ENCODE data around the gene ZNF197. TPM values are rescaled to one million over a fixed set of nuclear protein-coding genes. Genes with fewer than 3 reads are reported as not detected.

ZNF197 gene
- total RNA-seq, 2 experiments from 2014 or later = 3.2 to 3.5 TPM

- DNase-seq (no peak), ATAC-seq (ENCODE audit: poor library complexity) (no peak)
- no peak for TF ChIP-seq CTCF (IDR thresholded peaks at IDR 0.05)
- H3K9me3 ChIP-seq (ENCODE audit: control insufficient read depth in 1 of 2, insufficient read depth in 1 of 2, low read length in 2 of 2) = peaks cover 23 to 41% of the 10 kb centered on the region in 2 experiments
- no peak overlapping the region for H3K4me3 Mint-ChIP-seq
- no peaks in the 10 kb centered on the region for H3K27me3 Mint-ChIP-seq
- H3K36me3 Mint-ChIP-seq (ENCODE audit: low read depth) = peaks cover 81% of the 10 kb centered on the region
- H3K4me1 Mint-ChIP-seq (ENCODE audit: low read depth) = no peaks in the 10 kb centered on the region
- POLR2A ChIA-PET = no interaction called here
- peaks cover 21% of the 10 kb centered on the region for H3K9me3 Mint-ChIP-seq
- no peak overlapping the region for H3K27ac Mint-ChIP-seq
- no peaks in the 10 kb centered on the region for H3K4me1 ChIP-seq (ENCODE audit: insufficient read depth, low read length)
- H3K4me3 ChIP-seq (ENCODE audit: low read length) = no peak overlapping the region
- CTCF ChIA-PET = no interaction called here
- H3K27ac ChIP-seq (ENCODE audit: low read depth in 1 of 2, low read length in 2 of 2) = no peak overlapping the region
- no peaks in the 10 kb centered on the region for H3K27me3 ChIP-seq (ENCODE audit: control insufficient read depth in 1 of 2, insufficient read depth in 2 of 2, low read length in 2 of 2)
- H3K36me3 ChIP-seq (ENCODE audit: insufficient read depth, low read length) = peaks cover 19% of the 10 kb centered on the region
- intact Hi-C loops (cut with DNase I, micrococcal nuclease) = no loop called here
These were observed 36.4 kb downstream of the ZNF197 start for GRCh38 chr3:44661189-44661588.

GRCh38 chr3:44665173-44665572, 40.3 kb downstream of the ZNF197 start:
- H3K4me1 ChIP-seq (ENCODE audit: insufficient read depth, low read length) = no peaks in the 10 kb centered on the region
- Mint-ChIP-seq H3K4me3 (no peak overlapping the region), H3K27me3 (no peaks in the 10 kb centered on the region), H3K27ac (no peak overlapping the region), H3K36me3 (ENCODE audit: low read depth) (peaks cover 48% of the 10 kb centered on the region), H3K9me3 (peaks cover 15% of the 10 kb centered on the region), H3K4me1 (ENCODE audit: low read depth) (no peaks in the 10 kb centered on the region)
- ATAC-seq (ENCODE audit: poor library complexity) = no peak
- peaks cover 16 to 18% of the 10 kb centered on the region in 2 experiments for H3K9me3 ChIP-seq (ENCODE audit: control insufficient read depth in 1 of 2, insufficient read depth in 1 of 2, low read length in 2 of 2)
- no peak for TF ChIP-seq CTCF (IDR thresholded peaks at IDR 0.05)
- intact Hi-C loops (cut with DNase I, micrococcal nuclease) = no loop called here
- peaks cover 0 to under 1% of the 10 kb centered on the region in 2 experiments for H3K27me3 ChIP-seq (ENCODE audit: control insufficient read depth in 1 of 2, insufficient read depth in 2 of 2, low read length in 2 of 2)
- H3K36me3 ChIP-seq (ENCODE audit: insufficient read depth, low read length) = no peaks in the 10 kb centered on the region
- DNase-seq = no peak
- ChIA-PET POLR2A (no interaction called here), CTCF (no interaction called here)
- H3K4me3 ChIP-seq (ENCODE audit: low read length) = no peak overlapping the region
- no peak overlapping the region for H3K27ac ChIP-seq (ENCODE audit: low read depth in 1 of 2, low read length in 2 of 2)

GRCh38 chr3:44666346-44666745, 41.5 kb downstream of the ZNF197 start:
- DNase-seq (no peak), ATAC-seq (ENCODE audit: poor library complexity) (no peak)
- no peak overlapping the region for H3K4me3 Mint-ChIP-seq
- peaks cover 38% of the 10 kb centered on the region for H3K36me3 Mint-ChIP-seq (ENCODE audit: low read depth)
- no peaks in the 10 kb centered on the region for H3K4me1 Mint-ChIP-seq (ENCODE audit: low read depth)
- Histone ChIP-seq H3K27me3 (ENCODE audit: control insufficient read depth in 1 of 2, insufficient read depth in 2 of 2, low read length in 2 of 2) (peaks cover 0 to 2% of the 10 kb centered on the region in 2 experiments), H3K27ac (ENCODE audit: low read depth in 1 of 2, low read length in 2 of 2) (no peak overlapping the region), H3K9me3 (ENCODE audit: control insufficient read depth in 1 of 2, insufficient read depth in 1 of 2, low read length in 2 of 2) (peaks cover 6 to 23% of the 10 kb centered on the region in 2 experiments), H3K36me3 (ENCODE audit: insufficient read depth, low read length) (no peaks in the 10 kb centered on the region), H3K4me3 (ENCODE audit: low read length) (no peak overlapping the region), H3K4me1 (ENCODE audit: insufficient read depth, low read length) (no peaks in the 10 kb centered on the region)
- no peaks in the 10 kb centered on the region for H3K27me3 Mint-ChIP-seq
- no peak overlapping the region for H3K27ac Mint-ChIP-seq
- POLR2A ChIA-PET = no interaction called here
- intact Hi-C loops (cut with DNase I, micrococcal nuclease) = no loop called here
- CTCF ChIA-PET = no interaction called here
- no peak for TF ChIP-seq CTCF (IDR thresholded peaks at IDR 0.05)
- H3K9me3 Mint-ChIP-seq = peaks cover 15% of the 10 kb centered on the region

All from CD4-positive, alpha-beta T cell (primary cell).